Measurements from ENCODE around the gene ATG2A.

The ATG2A gene

GRCh38 chr11:64855596-64856304 lies 61.3 kb downstream of the ATG2A start:
- TF ChIP-seq CTCF (IDR thresholded peaks at IDR 0.05; ENCODE audit: control insufficient read depth, extremely low read depth, insufficient read depth) = no peak
- no peak for DNase-seq (ENCODE audit: low read depth)
- no peak overlapping the region for H3K4me3 ChIP-seq (ENCODE audit: low read depth, low read length)

- H3K4me3 ChIP-seq (ENCODE audit: low read depth, low read length) = no peak overlapping the region
- DNase-seq (ENCODE audit: low read depth) = no peak
- no peak for TF ChIP-seq CTCF (IDR thresholded peaks at IDR 0.05; ENCODE audit: control insufficient read depth, extremely low read depth, insufficient read depth)
Observed at GRCh38 chr11:64854534-64855502, 62.2 kb downstream of the ATG2A start.

GRCh38 chr11:64854157-64854533 lies 62.9 kb downstream of the ATG2A start:
- H3K4me3 ChIP-seq (ENCODE audit: low read depth, low read length) = no peak overlapping the region
- no peak for DNase-seq (ENCODE audit: low read depth)
- TF ChIP-seq CTCF (IDR thresholded peaks at IDR 0.05; ENCODE audit: control insufficient read depth, extremely low read depth, insufficient read depth) = no peak

- DNase-seq (ENCODE audit: low read depth) = no peak
- no peak overlapping the region for H3K4me3 ChIP-seq (ENCODE audit: low read depth, low read length)
- TF ChIP-seq CTCF (IDR thresholded peaks at IDR 0.05; ENCODE audit: control insufficient read depth, extremely low read depth, insufficient read depth) = no peak
Observed at GRCh38 chr11:64853709-64854108, 63.3 kb downstream of the ATG2A start.

- TF ChIP-seq CTCF (IDR thresholded peaks at IDR 0.05; ENCODE audit: control insufficient read depth, extremely low read depth, insufficient read depth) = no peak
- no peak for DNase-seq (ENCODE audit: low read depth)
- H3K4me3 ChIP-seq (ENCODE audit: low read depth, low read length) = no peak overlapping the region
Observed at GRCh38 chr11:64852804-64853509, 64.1 kb downstream of the ATG2A start.

GRCh38 chr11:64851831-64852351 lies 65.1 kb downstream of the ATG2A start:
- H3K4me3 ChIP-seq (ENCODE audit: low read depth, low read length) = no peak overlapping the region
- no peak for TF ChIP-seq CTCF (IDR thresholded peaks at IDR 0.05; ENCODE audit: control insufficient read depth, extremely low read depth, insufficient read depth)
- no peak for DNase-seq (ENCODE audit: low read depth)

Measured in LNCaP clone FGC (cell line).